Thymus (tissue), 11 donors: ENCODE measurements around the gene C15orf61. TPM values are rescaled to one million over a fixed set of nuclear protein-coding genes. Genes with fewer than 3 reads are reported as not detected.

ENCODE experiments used
- DNase-seq, 9 donors: peaks; one replicate each; pipeline ENCODE4 v3.0.0-alpha.2; 2013; ENCODE audit warnings: low spot score in 9 of 9, low read depth in 6 of 9, missing footprints in 1 of 9
- H3K27ac ChIP-seq, 2 donors: one replicate each; pipeline ENCODE4 v1.5.1; 2013; ENCODE audit warnings: control low read depth in 1 of 2, low read depth in 1 of 2, low read length in 1 of 2, mild to moderate bottlenecking in 1 of 2, moderate library complexity in 1 of 2
- H3K27me3 ChIP-seq, 2 donors: one replicate each; pipeline ENCODE4 v1.5.1; 2013; ENCODE audit warnings: low read length in 1 of 2; ENCODE audit not compliant: control insufficient read depth in 2 of 2, insufficient read depth in 1 of 2
- H3K36me3 ChIP-seq, 2 donors: one replicate each; pipeline ENCODE4 v1.5.1; 2013; ENCODE audit warnings: low read length in 1 of 2, mild to moderate bottlenecking in 1 of 2, moderate library complexity in 1 of 2; ENCODE audit not compliant: control insufficient read depth in 2 of 2, insufficient read depth in 2 of 2
- H3K4me1 ChIP-seq, 2 donors: one replicate each; pipeline ENCODE4 v1.5.1; 2013; ENCODE audit warnings: low read length in 2 of 2; ENCODE audit not compliant: control insufficient read depth in 2 of 2, insufficient read depth in 2 of 2
- H3K4me3 ChIP-seq, 2 donors: one replicate each; pipeline ENCODE4 v1.5.1; 2013; ENCODE audit warnings: low read length in 2 of 2, control low read depth in 1 of 2, mild to moderate bottlenecking in 1 of 2
- H3K9me3 ChIP-seq, 2 donors: one replicate each; pipeline ENCODE4 v1.5.1; 2013; ENCODE audit warnings: low read length in 1 of 2, mild to moderate bottlenecking in 1 of 2; ENCODE audit not compliant: control insufficient read depth in 2 of 2, insufficient read depth in 1 of 2
- WGBS: extraction: QIAGEN DNeasy Blood & Tissue Kit; methylation state at CpG from one replicate; pipeline ENCODE4 v1.1.7; 2013; 5-methylcytosine and 5-hydroxymethylcytosine counted together
- polyA plus RNA-seq: library from polyadenylated mRNA; stranded (reverse); fragments of 200-250 nt; gene quantifications from one replicate; pipeline ENCODE4 v1.2.3, GENCODE V29; 2013
- total RNA-seq: library from RNA; stranded (reverse); fragments of 120-200 nt; gene quantifications from one replicate; pipeline ENCODE4 v1.2.4, GENCODE V29; 2013
- donor health status: healthy.

C15orf61 gene
- total and polyA plus RNA-seq, 2 donors: 2.5 to 2.9 TPM

- no peaks in the 10 kb centered on the region for H3K27me3 ChIP-seq
- peaks cover 7 to 8% of the 10 kb centered on the region in 2 donors for H3K4me1 ChIP-seq
- WGBS: 95% methylated on average over 1 of the region's 1 CpG
- H3K27ac ChIP-seq: no peak overlapping the region
- no peak overlapping the region for H3K4me3 ChIP-seq
- DNase-seq: no peak
- peaks cover 0 to 4% of the 10 kb centered on the region in 2 donors for H3K36me3 ChIP-seq
- H3K9me3 ChIP-seq: no peaks in the 10 kb centered on the region
Observed at GRCh38 chr15:67523330-67523729, 2.4 kb downstream of the C15orf61 start.

GRCh38 chr15:67524235-67524634, 3.3 kb downstream of the C15orf61 start:
- Histone ChIP-seq H3K27me3 (no peaks in the 10 kb centered on the region), H3K36me3 (peaks cover 0 to 4% of the 10 kb centered on the region in 2 donors), H3K27ac (no peak overlapping the region), H3K4me1 (peaks cover 7 to 8% of the 10 kb centered on the region in 2 donors), H3K9me3 (no peaks in the 10 kb centered on the region), H3K4me3 (no peak overlapping the region)
- DNase-seq: no peak

GRCh38 chr15:67528513-67528912, 7.6 kb downstream of the C15orf61 start:
- H3K27ac ChIP-seq: no peak overlapping the region
- no peak for DNase-seq
- peaks cover 0 to 4% of the 10 kb centered on the region in 2 donors for H3K36me3 ChIP-seq
- H3K4me3 ChIP-seq: no peak overlapping the region
- H3K4me1 ChIP-seq: no peaks in the 10 kb centered on the region
- H3K27me3 ChIP-seq: no peaks in the 10 kb centered on the region
- WGBS: 97% methylated on average over 3 of the region's 3 CpGs
- no peaks in the 10 kb centered on the region for H3K9me3 ChIP-seq

GRCh38 chr15:67531379-67531914, 10.5 kb downstream of the C15orf61 start:
- no peak for DNase-seq
- 98% methylated on average over 3 of the region's 3 CpGs for WGBS
- H3K4me3 ChIP-seq: no peak overlapping the region
- no peaks in the 10 kb centered on the region for H3K9me3 ChIP-seq
- H3K36me3 ChIP-seq: peaks cover 0 to 4% of the 10 kb centered on the region in 2 donors
- H3K27ac ChIP-seq: no peak overlapping the region
- H3K27me3 ChIP-seq: no peaks in the 10 kb centered on the region
- H3K4me1 ChIP-seq: peaks cover 0 to 3% of the 10 kb centered on the region in 2 donors

- WGBS: 95% methylated on average over 1 of the region's 1 CpG
- peaks cover 0 to 3% of the 10 kb centered on the region in 2 donors for H3K4me1 ChIP-seq
Observed at GRCh38 chr15:67533873-67534272, 12.9 kb downstream of the C15orf61 start.

GRCh38 chr15:67534360-67534759, 13.4 kb downstream of the C15orf61 start:
- peak in 1 of 9 donors; percentile 28 for DNase-seq
- WGBS: 86% methylated on average over 1 of the region's 1 CpG
- H3K27ac ChIP-seq: peak overlapping the region in 1 of 2 donors; percentile 45
- H3K9me3 ChIP-seq: no peaks in the 10 kb centered on the region
- H3K4me1 ChIP-seq: peaks cover 0 to 3% of the 10 kb centered on the region in 2 donors
- no peak overlapping the region for H3K4me3 ChIP-seq
- no peaks in the 10 kb centered on the region for H3K27me3 ChIP-seq
- H3K36me3 ChIP-seq: no peaks in the 10 kb centered on the region

More at GRCh38 chr15:67533873-67534272, 12.9 kb downstream of the C15orf61 start:
- Histone ChIP-seq H3K4me3 (no peak overlapping the region), H3K27ac (no peak overlapping the region), H3K36me3 (no peaks in the 10 kb centered on the region), H3K27me3 (no peaks in the 10 kb centered on the region), H3K9me3 (no peaks in the 10 kb centered on the region)
- DNase-seq: no peak

- DNase-seq: no peak
- Histone ChIP-seq H3K4me1 (peaks cover 3% of the 10 kb centered on the region in 2 donors), H3K27me3 (no peaks in the 10 kb centered on the region), H3K36me3 (no peaks in the 10 kb centered on the region), H3K4me3 (no peak overlapping the region), H3K27ac (no peak overlapping the region), H3K9me3 (no peaks in the 10 kb centered on the region)
- WGBS: 100% methylated on average over 1 of the region's 1 CpG
Observed at GRCh38 chr15:67537771-67538170, 16.8 kb downstream of the C15orf61 start.

- WGBS: under 1% methylated on average over 91 of the region's 91 CpGs
- Histone ChIP-seq H3K27ac (peak within 1 kb of the TSS; percentile 88 to 96), H3K4me1 (peaks cover 34 to 35% of the 10 kb centered on the region in 2 donors)
Observed at GRCh38 chr15:67542420-67543347, 21.8 kb downstream of the C15orf61 start, which contains the start of gene MAP2K5. Gene MAP2K5 (plus strand): TSS chr15:67542703. CDS start chr15:67543336, 633 bp downstream.

GRCh38 chr15:67543348-67543718, 22.4 kb downstream of the C15orf61 start:
- no peak for DNase-seq
- H3K36me3 ChIP-seq: peaks cover 0 to 14% of the 10 kb centered on the region in 2 donors
- no peaks in the 10 kb centered on the region for H3K9me3 ChIP-seq
- H3K4me3 ChIP-seq: peak overlapping the region; percentile 81 to 92
- WGBS: 65% methylated on average over 7 of the region's 7 CpGs
- peak overlapping the region in 1 of 2 donors; percentile 86 for H3K27ac ChIP-seq
- no peaks in the 10 kb centered on the region for H3K27me3 ChIP-seq
- peaks cover 34 to 38% of the 10 kb centered on the region in 2 donors for H3K4me1 ChIP-seq

More at GRCh38 chr15:67542420-67543347, 21.8 kb downstream of the C15orf61 start, which contains the start of gene MAP2K5:
- peaks cover 0 to 14% of the 10 kb centered on the region in 2 donors for H3K36me3 ChIP-seq
- H3K27me3 ChIP-seq: no peaks in the 10 kb centered on the region
- peak within 1 kb of the TSS; percentile 81 to 92 for H3K4me3 ChIP-seq
- peak in 8 of 9 donors; percentile 41 to 91 (median 74) for DNase-seq
- H3K9me3 ChIP-seq: no peaks in the 10 kb centered on the region
